HepG2 (cell line): ENCODE measurements around the gene EXOC7. TPM values are rescaled to one million over a fixed set of nuclear protein-coding genes. Genes with fewer than 3 reads are reported as not detected.

Experiments
- ATAC-seq: fragments of 200-7000 bp; cut with Tn5 transposase; 3 replicates; pipeline ENCODE4 v1.9.1; 2020; ENCODE audit warnings: mild to moderate bottlenecking, moderate library complexity
- BruUV-seq: library from RNA; stranded (reverse); fragments of 400-500 nt; replicated peaks from 2 replicates; lab custom pipeline; 2021; lab: Mats Ljungman, UMichigan
- CTCF ChIA-PET: fragments of 300-600 bp; formaldehyde crosslinking; extraction: SDS; loops from one replicate; lab custom pipeline; 2021; ENCODE audit warnings: low total read pairs, inconsistent platforms, low intra/inter-chr PET ratio; lab: Yijun Ruan, JAX
- POLR2A ChIA-PET: fragments of 350-600 bp; sonication (Branson Sonifier 250); formaldehyde crosslinking; loops from one replicate; lab custom pipeline; 2020; ENCODE audit warnings: antibody characterized with exemption, inconsistent platforms; lab: Yijun Ruan, JAX
- DNase-seq: peaks from one replicate; pipeline ENCODE4 v3.0.0-alpha.2; 2015; ENCODE audit warnings: low spot score
- FAIRE-seq: peaks from 3 replicates; lab custom pipeline; 2011; peaks lifted over from hg19 to GRCh38; lab: Jason Lieb, UNC
- H2AFZ ChIP-seq: one replicate; pipeline ENCODE4 v1.6.1; 2011; ENCODE audit warnings: low read length, inconsistent platforms
- H3K27ac ChIP-seq: fragments of 300-600 bp; 3 replicates; pipeline ENCODE4 v1.8.0; 2011; ENCODE audit warnings: mixed run types, mild to moderate bottlenecking, mixed read lengths, low read length, inconsistent platforms; ENCODE audit not compliant: insufficient read depth; ENCODE audit errors: extremely low read length
- H3K27me3 ChIP-seq, 2 experiments: fragments of 200-600 bp in 1 of 2; 2 replicates in 1 of 2; 3 replicates in 1 of 2; pipeline versions ENCODE4 v1.6.0 to v1.8.0; 2011; ENCODE audit warnings: low read length in 2 of 2, mild to moderate bottlenecking in 2 of 2, moderate library complexity in 2 of 2, inconsistent platforms in 1 of 2; ENCODE audit not compliant: insufficient read depth in 2 of 2, control insufficient read depth in 1 of 2
- H3K36me3 ChIP-seq, 2 experiments: fragments of 200-600 bp in 1 of 2; replicated peaks in 1 of 2; 2 replicates in 1 of 2; 3 replicates in 1 of 2; pipeline versions ENCODE4 v1.5.1 to v1.8.0; 2011; ENCODE audit warnings: low read length in 2 of 2, inconsistent platforms in 1 of 2; ENCODE audit not compliant: insufficient read depth in 2 of 2, control insufficient read depth in 1 of 2
- H3K4me1 ChIP-seq: 2 replicates; pipeline ENCODE4 v1.5.1; 2012; ENCODE audit warnings: low read length, inconsistent platforms; ENCODE audit not compliant: insufficient read depth
- H3K4me2 ChIP-seq: 2 replicates; pipeline ENCODE4 v1.6.0; 2011; ENCODE audit warnings: low read depth, low read length, inconsistent platforms
- H3K4me3 ChIP-seq, 3 experiments: fragments of 200-600 bp in 1 of 3; sonication (generic), shearing (Covaris generic) in 1 of 3; replicated peaks in 1 of 3; 2 replicates each; pipeline ENCODE4 v1.5.1; 2011 to 2016; ENCODE audit warnings: low read length in 3 of 3, inconsistent platforms in 2 of 3, low read depth in 2 of 3, mild to moderate bottlenecking in 2 of 3, control low read depth in 1 of 3, mixed read lengths in 1 of 3; ENCODE audit not compliant: insufficient read depth in 1 of 3
- H3K79me2 ChIP-seq: one replicate; pipeline ENCODE4 v1.6.1; 2011; ENCODE audit warnings: low read length, inconsistent platforms; ENCODE audit not compliant: insufficient read depth
- H3K9ac ChIP-seq: 2 replicates; pipeline ENCODE4 v1.6.0; 2011; ENCODE audit warnings: mild to moderate bottlenecking, low read depth, low read length, inconsistent platforms; ENCODE audit not compliant: insufficient read depth
- H3K9me3 ChIP-seq: 2 replicates; pipeline ENCODE4 v1.5.1; 2012; ENCODE audit warnings: mild to moderate bottlenecking, low read length
- H4K20me1 ChIP-seq: 2 replicates; pipeline ENCODE4 v1.6.0; 2011; ENCODE audit warnings: inconsistent platforms, mild to moderate bottlenecking, low read length, moderate library complexity; ENCODE audit not compliant: insufficient read depth
- ARNTL ChIP-seq: sonication (generic); formaldehyde crosslinking; IDR thresholded peaks from 2 replicates; pipeline ENCODE4 v1.4.0; 2020; ENCODE audit warnings: mild to moderate bottlenecking, missing genetic modification reagents
- ELF3 ChIP-seq: IDR thresholded peaks from 2 replicates; pipeline ENCODE4 v1.6.1; 2016; ENCODE audit warnings: missing genetic modification reagents, missing compliant biosample characterization
- GATA4 ChIP-seq: sonication (generic); IDR thresholded peaks from 2 replicates; pipeline ENCODE4 v1.6.1; 2016; ENCODE audit warnings: antibody characterized with exemption, low read depth, borderline replicate concordance
- MAFK ChIP-seq, 2 experiments: IDR thresholded peaks in 1 of 2; conservative IDR thresholded peaks in 1 of 2; 2 replicates each; pipeline ENCODE4 v1.6.1; 2011; ENCODE audit warnings: improper control_type of control experiment in 2 of 2, low read length in 2 of 2
- NR2F1 ChIP-seq, 2 experiments: fragments of 450-650 bp in 1 of 2; formaldehyde crosslinking in 1 of 2; IDR thresholded peaks; 2 replicates each; pipeline versions ENCODE4 v1.5.0 to v1.6.1; 2016 to 2020; ENCODE audit warnings: mild to moderate bottlenecking in 1 of 2, missing compliant biosample characterization in 1 of 2, missing genetic modification reagents in 1 of 2, moderate library complexity in 1 of 2
- POGZ ChIP-seq: sonication (generic); formaldehyde crosslinking; IDR thresholded peaks from 2 replicates; pipeline ENCODE4 v1.4.0; 2020; ENCODE audit warnings: mild to moderate bottlenecking, missing genetic modification reagents
- RARA ChIP-seq: IDR thresholded peaks from 2 replicates; pipeline ENCODE4 v1.6.1; 2016; ENCODE audit warnings: missing genetic modification reagents, missing compliant biosample characterization
- SOX13 ChIP-seq, 3 experiments: fragments of 450-650 bp in 1 of 3; sonication (generic) in 1 of 3; formaldehyde crosslinking in 1 of 3; IDR thresholded peaks in 2 of 3; conservative IDR thresholded peaks in 1 of 3; 2 replicates each; pipeline versions ENCODE4 v1.5.0 to v1.6.1; 2016 to 2020; ENCODE audit warnings: antibody characterized with exemption in 1 of 3, mild to moderate bottlenecking in 1 of 3, missing compliant biosample characterization in 1 of 3, missing genetic modification reagents in 1 of 3, moderate library complexity in 1 of 3
- SP140L ChIP-seq: sonication (generic); formaldehyde crosslinking; IDR thresholded peaks from 2 replicates; pipeline ENCODE4 v1.4.0; 2020; ENCODE audit warnings: missing genetic modification reagents, borderline replicate concordance
- TARDBP ChIP-seq: sonication (generic); formaldehyde crosslinking; IDR thresholded peaks from 2 replicates; pipeline ENCODE4 v1.8.0; 2022; ENCODE audit warnings: mild to moderate bottlenecking, missing genetic modification reagents
- TSC22D2 ChIP-seq: sonication (generic); formaldehyde crosslinking; IDR thresholded peaks from 2 replicates; pipeline ENCODE4 v1.5.1; 2020; ENCODE audit warnings: missing genetic modification reagents, mild to moderate bottlenecking, borderline replicate concordance
- ZBTB38 ChIP-seq: sonication (generic); formaldehyde crosslinking; IDR thresholded peaks from 2 replicates; pipeline ENCODE4 v1.5.1; 2020; ENCODE audit warnings: mild to moderate bottlenecking, missing genetic modification reagents
- WGBS: methylation state at CpG from one replicate; pipeline ENCODE4 v1.1.6; 2017; ENCODE audit warnings: low lambda C conversion rate; 5-methylcytosine and 5-hydroxymethylcytosine counted together
- in situ Hi-C: cut with HindIII; loops from 2 replicates; pipeline ENCODE4 v1.10.0; 2017; ENCODE audit warnings: low pct_unique_long_range_greater_than_20kb; ENCODE audit not compliant: extremely low pct_ligation_motif_present
- intact Hi-C: fragments of 100-400 bp; cut with micrococcal nuclease; formaldehyde crosslinking; loops from one replicate; pipeline ENCODE4 v1.10.0; 2022; ENCODE audit not compliant: unreplicated experiment
- polyA plus RNA-seq, 8 experiments: library from polyadenylated mRNA; depleted of rRNA in 3 of 8; stranded (reverse) in 7 of 8; unstranded in 1 of 8; fragments of >200 nt; fragmentation: Illumina TruSeq in 4 of 8; extraction: Trizol in 4 of 8; gene quantifications; 2 replicates each; pipeline versions ENCODE4 v1.2.1 to v1.2.3, GENCODE V29; 2011 to 2016; ENCODE audit warnings: low read depth in 4 of 8, missing spikeins in 1 of 8, mixed read lengths in 1 of 8; ENCODE audit not compliant: insufficient read depth in 1 of 8
- total RNA-seq, 5 experiments: library from RNA; depleted of rRNA; stranded (reverse); fragments of >200 nt; fragmentation: Illumina TruSeq; extraction: Trizol; gene quantifications; 2 replicates each; pipeline ENCODE4 v1.2.3, GENCODE V29; 2016; ENCODE audit warnings: low read depth in 1 of 5
- TF ChIP-seq, protein P1 (sequence below): sonication (generic); formaldehyde crosslinking; IDR thresholded peaks from 2 replicates; pipeline ENCODE4 v1.5.1; 2020; ENCODE audit warnings: missing genetic modification reagents, mild to moderate bottlenecking, borderline replicate concordance
- TF ChIP-seq, protein P2 (sequence below): sonication (generic); formaldehyde crosslinking; IDR thresholded peaks from 2 replicates; pipeline ENCODE4 v1.4.0; 2020; ENCODE audit warnings: missing genetic modification reagents
- TF ChIP-seq, protein P3 (sequence below): sonication (generic); formaldehyde crosslinking; conservative IDR thresholded peaks from 2 replicates; pipeline ENCODE4 v1.4.0; 2020; ENCODE audit warnings: mild to moderate bottlenecking, missing genetic modification reagents, moderate library complexity

Gene EXOC7
- total and polyA plus RNA-seq, 2 of the 13 experiments (the other 11 are each of a cell fraction or from before 2014, with no cell fraction given): 86.9 to 116 TPM

DNA sequence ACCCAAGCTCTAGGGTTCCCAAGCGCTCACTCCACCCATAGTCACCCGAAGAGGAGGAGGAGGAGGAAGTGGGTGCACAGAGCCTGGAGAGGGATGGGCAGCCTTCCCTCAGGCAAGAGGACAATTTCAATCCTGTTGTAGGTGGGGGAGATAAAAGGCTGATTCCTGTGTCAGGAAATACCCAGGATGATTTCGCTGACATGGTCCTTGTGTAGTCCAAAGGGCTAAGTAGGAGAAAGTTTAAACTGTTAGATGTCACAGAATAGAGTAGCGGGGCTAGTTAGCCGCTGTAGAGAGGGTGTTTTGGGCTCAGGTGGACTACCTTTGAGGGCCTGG lies 1.3 kb upstream of the EXOC7 start:
- ChIA-PET POLR2A (interaction anchor here (1.0 to 1.7 kb wide), 6 partner anchors 30 to 250 kb away, joined by 3 to 6 read pairs (median 4); partner anchors contain the start of genes ACOX1, GALR2 and WBP2), CTCF (no interaction called here)
- H4K20me1 ChIP-seq: no peaks in the 10 kb centered on the region
- H3K79me2 ChIP-seq: peaks cover 18% of the 10 kb centered on the region
- H3K4me3 ChIP-seq: no peak overlapping the region
- H3K27me3 ChIP-seq: no peaks in the 10 kb centered on the region; a peak in 1 of 5 replicates
- H3K9ac ChIP-seq: no peak overlapping the region
- in situ Hi-C loops (no loop called here), intact Hi-C loops (no loop called here)
- H3K36me3 ChIP-seq: peaks cover 11 to 14% of the 10 kb centered on the region in 2 experiments
- H3K9me3 ChIP-seq: no peaks in the 10 kb centered on the region
- FAIRE-seq: no peak
- DNase-seq: peak; percentile 39
- H3K4me1 ChIP-seq: peaks cover 48% of the 10 kb centered on the region
- no peak overlapping the region for H2AFZ ChIP-seq
- peak overlapping the region; percentile 97 for H3K4me2 ChIP-seq
- no TSS peak for BruUV-seq
- no peak for ATAC-seq
- peak overlapping the region; percentile 5 for H3K27ac ChIP-seq
- 57% methylated on average over 5 of the region's 5 CpGs for WGBS
- TF ChIP-seq, protein P1, sequence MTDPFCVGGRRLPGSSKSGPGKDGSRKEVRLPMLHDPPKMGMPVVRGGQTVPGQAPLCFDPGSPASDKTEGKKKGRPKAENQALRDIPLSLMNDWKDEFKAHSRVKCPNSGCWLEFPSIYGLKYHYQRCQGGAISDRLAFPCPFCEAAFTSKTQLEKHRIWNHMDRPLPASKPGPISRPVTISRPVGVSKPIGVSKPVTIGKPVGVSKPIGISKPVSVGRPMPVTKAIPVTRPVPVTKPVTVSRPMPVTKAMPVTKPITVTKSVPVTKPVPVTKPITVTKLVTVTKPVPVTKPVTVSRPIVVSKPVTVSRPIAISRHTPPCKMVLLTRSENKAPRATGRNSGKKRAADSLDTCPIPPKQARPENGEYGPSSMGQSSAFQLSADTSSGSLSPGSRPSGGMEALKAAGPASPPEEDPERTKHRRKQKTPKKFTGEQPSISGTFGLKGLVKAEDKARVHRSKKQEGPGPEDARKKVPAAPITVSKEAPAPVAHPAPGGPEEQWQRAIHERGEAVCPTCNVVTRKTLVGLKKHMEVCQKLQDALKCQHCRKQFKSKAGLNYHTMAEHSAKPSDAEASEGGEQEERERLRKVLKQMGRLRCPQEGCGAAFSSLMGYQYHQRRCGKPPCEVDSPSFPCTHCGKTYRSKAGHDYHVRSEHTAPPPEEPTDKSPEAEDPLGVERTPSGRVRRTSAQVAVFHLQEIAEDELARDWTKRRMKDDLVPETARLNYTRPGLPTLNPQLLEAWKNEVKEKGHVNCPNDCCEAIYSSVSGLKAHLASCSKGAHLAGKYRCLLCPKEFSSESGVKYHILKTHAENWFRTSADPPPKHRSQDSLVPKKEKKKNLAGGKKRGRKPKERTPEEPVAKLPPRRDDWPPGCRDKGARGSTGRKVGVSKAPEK: peak; percentile 82; the same call in 1 of the 2 replicates
- TF ChIP-seq NR2F1 (CRISPR knock-in tag; IDR thresholded peaks at IDR 0.05) (no peak), TARDBP (no peak), ZBTB38 (CRISPR knock-in tag) (peak; percentile 34; the same call in 1 of the 2 replicates), ARNTL (0 out of 2 replicates have a peak, but pooled peaks have one; percentile 33), GATA4 (0 out of 2 replicates have a peak, but pooled peaks have one; percentile 20), SP140L (no peak), ELF3 (CRISPR knock-in tag) (peak; percentile 61), SOX13 (IDR thresholded peaks at IDR 0.05) (no peak), SOX13 (CRISPR knock-in tag; conservative IDR thresholded peaks at IDR 0.05 in 1 of 2, IDR thresholded peaks at IDR 0.05 in 1 of 2) (0 out of 4 replicates have a peak, but pooled peaks of 1 of the 2 experiments have one; percentile 14), TSC22D2 (CRISPR knock-in tag) (no peak), RARA (CRISPR knock-in tag) (peak; percentile 15; the same call in 1 of the 2 replicates), POGZ (no peak), MAFK (conservative IDR thresholded peaks at IDR 0.05 in 1 of 2, IDR thresholded peaks at IDR 0.05 in 1 of 2; ENCODE audit: low read length in 2 of 2) (peak in 1 of 2 experiments; percentile 59; a peak in 3 of 4 replicates)
- TF ChIP-seq, protein P2, sequence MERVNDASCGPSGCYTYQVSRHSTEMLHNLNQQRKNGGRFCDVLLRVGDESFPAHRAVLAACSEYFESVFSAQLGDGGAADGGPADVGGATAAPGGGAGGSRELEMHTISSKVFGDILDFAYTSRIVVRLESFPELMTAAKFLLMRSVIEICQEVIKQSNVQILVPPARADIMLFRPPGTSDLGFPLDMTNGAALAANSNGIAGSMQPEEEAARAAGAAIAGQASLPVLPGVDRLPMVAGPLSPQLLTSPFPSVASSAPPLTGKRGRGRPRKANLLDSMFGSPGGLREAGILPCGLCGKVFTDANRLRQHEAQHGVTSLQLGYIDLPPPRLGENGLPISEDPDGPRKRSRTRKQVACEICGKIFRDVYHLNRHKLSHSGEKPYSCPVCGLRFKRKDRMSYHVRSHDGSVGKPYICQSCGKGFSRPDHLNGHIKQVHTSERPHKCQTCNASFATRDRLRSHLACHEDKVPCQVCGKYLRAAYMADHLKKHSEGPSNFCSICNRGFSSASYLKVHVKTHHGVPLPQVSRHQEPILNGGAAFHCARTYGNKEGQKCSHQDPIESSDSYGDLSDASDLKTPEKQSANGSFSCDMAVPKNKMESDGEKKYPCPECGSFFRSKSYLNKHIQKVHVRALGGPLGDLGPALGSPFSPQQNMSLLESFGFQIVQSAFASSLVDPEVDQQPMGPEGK (CRISPR knock-in tag): 0 out of 2 replicates have a peak, but pooled peaks have one; percentile 8
- TF ChIP-seq, protein P3, sequence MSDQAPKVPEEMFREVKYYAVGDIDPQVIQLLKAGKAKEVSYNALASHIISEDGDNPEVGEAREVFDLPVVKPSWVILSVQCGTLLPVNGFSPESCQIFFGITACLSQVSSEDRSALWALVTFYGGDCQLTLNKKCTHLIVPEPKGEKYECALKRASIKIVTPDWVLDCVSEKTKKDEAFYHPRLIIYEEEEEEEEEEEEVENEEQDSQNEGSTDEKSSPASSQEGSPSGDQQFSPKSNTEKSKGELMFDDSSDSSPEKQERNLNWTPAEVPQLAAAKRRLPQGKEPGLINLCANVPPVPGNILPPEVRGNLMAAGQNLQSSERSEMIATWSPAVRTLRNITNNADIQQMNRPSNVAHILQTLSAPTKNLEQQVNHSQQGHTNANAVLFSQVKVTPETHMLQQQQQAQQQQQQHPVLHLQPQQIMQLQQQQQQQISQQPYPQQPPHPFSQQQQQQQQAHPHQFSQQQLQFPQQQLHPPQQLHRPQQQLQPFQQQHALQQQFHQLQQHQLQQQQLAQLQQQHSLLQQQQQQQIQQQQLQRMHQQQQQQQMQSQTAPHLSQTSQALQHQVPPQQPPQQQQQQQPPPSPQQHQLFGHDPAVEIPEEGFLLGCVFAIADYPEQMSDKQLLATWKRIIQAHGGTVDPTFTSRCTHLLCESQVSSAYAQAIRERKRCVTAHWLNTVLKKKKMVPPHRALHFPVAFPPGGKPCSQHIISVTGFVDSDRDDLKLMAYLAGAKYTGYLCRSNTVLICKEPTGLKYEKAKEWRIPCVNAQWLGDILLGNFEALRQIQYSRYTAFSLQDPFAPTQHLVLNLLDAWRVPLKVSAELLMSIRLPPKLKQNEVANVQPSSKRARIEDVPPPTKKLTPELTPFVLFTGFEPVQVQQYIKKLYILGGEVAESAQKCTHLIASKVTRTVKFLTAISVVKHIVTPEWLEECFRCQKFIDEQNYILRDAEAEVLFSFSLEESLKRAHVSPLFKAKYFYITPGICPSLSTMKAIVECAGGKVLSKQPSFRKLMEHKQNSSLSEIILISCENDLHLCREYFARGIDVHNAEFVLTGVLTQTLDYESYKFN (CRISPR knock-in tag): peak; percentile 50
